GM18520 (cell line): ENCODE results near the gene NPR2.

ENCODE experiments used
- ATAC-seq: cut with Tn5 transposase; IDR thresholded peaks from one replicate; pipeline ENCODE4 v1.9.1; 2021; ENCODE audit not compliant: unreplicated experiment

Gene NPR2

GRCh38 chr9:35798658-35799374 is 7.4 kb downstream of the NPR2 start:
- peak; percentile 52 for ATAC-seq

GRCh38 chr9:35800530-35800929 is 9.1 kb downstream of the NPR2 start:
- ATAC-seq: no peak

DNA sequence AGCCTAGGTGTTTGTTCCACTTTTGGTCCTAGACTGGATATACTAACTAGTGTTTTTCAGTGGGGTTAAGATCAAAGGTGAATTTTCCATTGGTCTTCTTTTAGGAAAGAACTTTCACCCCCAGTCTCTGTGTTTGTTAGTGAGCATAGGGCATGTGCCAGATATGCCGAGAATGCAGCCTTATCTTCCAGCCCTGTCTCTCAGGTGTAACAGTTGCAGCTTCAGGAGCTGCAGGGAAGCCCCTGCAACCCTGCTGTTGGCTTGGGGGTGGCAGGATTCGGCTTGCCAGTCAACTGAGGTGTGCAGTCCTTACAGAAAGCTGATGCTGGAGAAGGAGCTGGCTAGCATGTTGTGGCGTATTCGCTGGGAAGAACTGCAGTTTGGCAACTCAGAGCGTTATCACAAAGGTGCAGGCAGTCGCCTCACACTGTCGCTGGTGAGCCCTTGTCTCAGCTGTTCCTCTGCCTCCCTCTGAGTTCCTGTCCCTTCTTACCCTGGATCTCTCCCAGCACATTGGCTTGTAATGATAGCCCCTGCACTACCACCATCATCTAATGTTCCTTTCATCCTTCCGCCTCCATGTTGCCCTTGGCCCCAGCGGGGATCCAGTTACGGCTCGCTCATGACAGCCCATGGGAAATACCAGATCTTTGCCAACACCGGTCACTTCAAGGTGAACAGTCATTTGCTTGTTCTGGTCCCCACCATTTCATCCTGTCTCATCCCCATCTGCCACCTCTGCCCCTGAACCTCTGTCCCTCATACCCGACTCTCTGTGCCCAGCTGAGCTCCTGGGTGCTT is 10.1 kb downstream of the NPR2 start:
- no peak for ATAC-seq

- no peak for ATAC-seq
These were observed 14.7 kb downstream of the NPR2 start for GRCh38 chr9:35806101-35806500.

DNA sequence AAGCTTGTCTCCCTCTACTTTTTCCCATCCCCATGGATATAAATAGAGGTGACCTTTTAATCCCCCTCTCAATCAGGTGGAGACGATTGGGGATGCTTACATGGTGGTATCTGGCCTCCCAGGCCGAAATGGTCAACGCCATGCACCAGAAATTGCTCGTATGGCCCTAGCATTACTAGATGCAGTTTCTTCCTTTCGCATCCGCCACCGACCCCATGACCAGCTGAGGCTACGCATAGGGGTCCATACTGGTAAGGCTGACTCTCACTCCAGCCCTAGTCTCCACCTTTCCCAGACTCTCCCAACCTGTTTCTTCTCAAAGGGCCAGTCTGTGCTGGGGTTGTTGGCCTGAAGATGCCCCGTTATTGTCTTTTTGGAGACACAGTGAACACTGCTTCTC is 17.0 kb downstream of the NPR2 start:
- no peak for ATAC-seq

DNA sequence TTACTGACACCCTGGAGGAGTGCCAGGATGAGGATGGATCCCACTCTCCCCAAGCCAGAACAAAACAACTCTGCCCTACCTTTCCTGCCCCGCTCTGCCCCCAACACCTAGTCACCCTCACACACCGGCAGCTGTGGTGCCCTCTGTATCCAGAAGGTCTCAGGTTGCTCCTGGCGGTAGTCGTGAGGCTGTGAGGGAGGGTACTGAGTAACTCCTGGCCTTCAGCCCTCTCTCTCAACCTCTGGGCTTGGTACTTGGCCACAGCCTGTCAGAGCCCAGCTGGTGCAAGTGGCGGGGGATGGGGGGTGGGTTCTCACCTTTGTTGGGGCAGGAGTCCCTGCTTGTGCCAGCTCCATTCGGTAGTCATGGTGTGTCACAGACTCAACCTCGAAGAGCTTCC is 18.7 kb downstream of the NPR2 start:
- no peak for ATAC-seq

- ATAC-seq: no peak
These were observed 20.1 kb downstream of the NPR2 start for GRCh38 chr9:35811381-35812024.

DNA sequence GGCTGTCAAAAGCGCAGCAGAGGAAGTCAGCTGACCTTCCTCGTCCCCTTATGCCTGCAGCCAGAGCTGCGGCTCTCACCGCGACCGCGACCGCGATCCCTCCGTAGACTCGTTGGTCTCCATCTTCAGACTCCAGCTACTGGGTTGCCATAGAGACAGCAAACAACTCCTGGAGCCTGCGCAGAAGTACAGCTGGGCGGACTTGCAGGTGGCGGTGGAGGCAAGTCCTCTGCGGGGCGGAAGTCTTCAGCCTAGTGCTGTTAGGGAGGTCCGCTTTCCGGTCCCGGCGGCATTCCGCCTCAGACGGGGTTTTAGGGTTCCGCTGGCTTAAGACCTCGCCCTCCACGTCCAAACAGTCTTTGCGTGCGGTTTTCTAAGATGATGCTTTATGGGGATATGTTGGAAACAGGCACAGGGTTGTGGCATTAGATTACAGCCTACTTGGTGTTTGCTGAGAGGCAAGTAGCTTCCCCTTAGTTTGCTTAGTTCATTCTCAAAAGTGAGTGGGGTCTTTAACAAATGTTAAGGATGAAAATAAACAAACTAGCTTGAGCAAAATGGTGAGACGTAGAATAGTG is 20.7 kb downstream of the NPR2 start, which contains the start of gene SPAG8:
Gene SPAG8 (minus strand): TSS at position 238 of the 578 bp plus-strand sequence. CDS start 115 bp downstream, at position 123.
- peak; percentile 63 for ATAC-seq

- ATAC-seq: no peak
These were observed 22.2 kb downstream of the NPR2 start for GRCh38 chr9:35813434-35814105.

DNA sequence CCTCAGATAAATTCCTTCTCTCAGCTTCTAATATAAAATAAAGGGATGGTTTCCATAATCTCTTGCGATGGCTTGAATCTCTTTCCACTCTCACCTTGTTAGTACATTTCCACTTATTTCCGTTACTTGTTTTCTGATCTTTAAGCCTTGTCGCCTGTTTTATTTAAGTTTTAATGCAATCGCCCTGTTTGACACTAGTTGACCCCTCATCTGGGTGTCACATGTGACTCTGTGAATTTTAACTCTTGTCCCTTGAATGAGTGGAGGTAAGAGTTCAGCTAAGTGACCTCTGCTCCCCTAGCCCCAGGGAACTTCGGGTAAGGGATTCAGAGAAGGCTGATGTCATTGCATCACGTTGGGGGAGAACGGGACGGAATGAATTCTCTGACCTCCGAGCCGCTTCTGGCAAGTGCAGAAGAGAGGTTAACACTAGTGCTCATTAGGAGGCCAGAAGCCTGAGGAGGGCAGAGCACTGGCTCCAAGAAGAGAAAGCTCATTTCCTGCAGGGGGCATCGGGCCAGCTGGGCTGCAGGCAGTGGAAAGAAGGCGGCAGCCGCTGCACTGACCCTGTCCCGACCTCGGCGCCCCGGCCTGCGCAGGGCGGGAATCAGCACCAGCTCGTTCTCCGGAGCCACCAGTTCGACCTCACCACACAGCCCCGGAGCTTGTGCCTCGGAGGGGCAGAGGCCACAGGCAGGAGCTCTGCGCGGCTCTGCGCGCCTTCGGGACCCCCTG is 22.9 kb downstream of the NPR2 start:
- ATAC-seq: peak; percentile 8

DNA sequence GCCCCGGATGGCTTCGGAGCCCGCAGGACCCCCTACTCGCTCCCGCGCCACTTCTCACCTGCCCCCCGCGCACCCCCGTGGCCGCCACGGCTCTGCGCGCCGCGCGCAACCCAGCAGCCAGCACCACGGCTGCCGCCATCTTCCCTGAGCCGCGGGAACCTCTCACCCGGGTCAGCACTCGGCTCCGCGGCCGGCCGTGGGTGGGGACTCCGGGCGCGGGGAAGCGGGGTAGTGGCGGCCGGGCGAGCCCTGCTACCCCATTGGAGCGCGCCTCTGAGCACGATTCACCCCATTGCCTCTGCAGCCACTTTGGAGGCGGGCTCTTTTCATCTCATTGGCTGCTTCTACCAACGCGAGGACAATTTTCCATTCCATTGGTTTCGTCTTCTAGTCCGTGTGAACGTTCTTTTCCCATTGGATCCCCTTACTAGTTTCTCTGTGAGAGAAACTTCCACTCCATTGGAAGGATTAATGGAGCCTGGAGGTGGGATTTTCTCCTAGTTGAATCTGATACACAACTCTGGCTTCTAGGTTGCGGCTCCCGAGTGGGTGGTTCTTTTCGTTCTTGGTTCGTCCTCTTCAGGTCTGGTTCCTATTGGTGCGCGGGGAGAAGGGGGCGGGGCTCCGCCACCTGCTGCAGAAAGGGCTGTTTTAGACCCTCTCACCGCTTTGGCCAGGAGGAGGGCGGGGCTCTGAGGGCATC is 23.6 kb downstream of the NPR2 start, which contains the start of gene HINT2:
Gene HINT2 (minus strand): TSS at position 202 of the 703 bp plus-strand sequence. CDS start 63 bp downstream, at position 139.
- ATAC-seq: peak; percentile 62

DNA sequence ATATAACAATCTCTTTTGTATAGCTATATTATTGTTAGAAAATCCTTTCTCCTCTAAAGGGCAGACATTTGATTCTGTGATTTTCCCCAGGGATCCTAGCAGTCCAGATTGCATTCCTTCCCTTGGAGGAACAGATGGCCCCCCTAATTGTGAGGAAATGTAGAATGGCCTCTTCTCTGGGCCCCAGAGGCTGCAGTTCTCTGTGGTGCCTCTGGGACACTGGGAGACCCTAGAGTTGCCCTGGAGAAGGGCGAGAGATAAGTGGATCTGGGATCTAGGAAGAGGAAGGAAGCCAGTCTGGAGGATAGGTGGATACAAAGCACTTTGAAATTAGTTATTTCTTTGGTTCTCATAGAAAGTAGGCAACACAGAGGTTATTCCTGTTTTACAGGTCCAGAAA is 25.3 kb downstream of the NPR2 start:
- no peak for ATAC-seq

DNA sequence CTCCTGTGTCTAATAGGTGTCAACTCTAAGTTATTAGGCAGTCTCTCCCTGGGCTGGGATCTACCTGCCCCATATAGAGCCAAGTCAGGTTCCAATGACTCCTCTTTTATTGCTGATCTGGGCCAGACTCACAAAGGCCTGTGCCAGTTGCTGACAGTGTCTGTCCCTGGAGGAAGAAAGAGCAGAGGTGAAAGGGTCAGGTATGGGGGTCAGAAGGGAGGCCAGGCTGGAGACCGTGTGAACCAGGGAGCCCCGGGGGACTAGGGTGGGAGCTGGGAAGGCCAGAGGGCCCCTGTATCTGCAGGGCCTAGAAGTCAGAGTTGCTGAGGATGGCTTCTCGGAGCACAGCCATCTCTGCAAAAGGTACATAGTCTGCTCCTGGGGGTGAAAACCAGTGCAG is 26.9 kb downstream of the NPR2 start:
- no peak for ATAC-seq

DNA sequence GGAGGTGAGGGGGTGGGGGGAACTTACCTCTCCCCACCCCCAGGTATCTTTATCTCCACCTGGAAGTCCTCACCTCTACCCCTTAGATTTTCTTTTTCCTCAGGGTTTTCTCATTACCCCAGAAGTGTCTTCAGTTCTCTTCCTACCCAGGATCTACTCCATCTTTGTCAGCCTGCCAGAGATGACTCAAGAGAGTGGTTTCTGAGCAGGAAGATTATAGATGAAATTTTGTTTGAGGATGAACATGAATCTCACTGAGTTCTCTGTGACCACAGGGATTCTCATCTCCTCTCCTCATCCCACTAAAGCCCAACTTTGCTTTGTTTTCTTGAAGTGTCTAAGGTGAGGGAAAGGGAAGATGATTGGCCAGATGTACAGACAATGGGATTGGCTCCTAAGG is 28.7 kb downstream of the NPR2 start:
- no peak for ATAC-seq

- no peak for ATAC-seq
These were observed 31.5 kb downstream of the NPR2 start for GRCh38 chr9:35822926-35823325.

DNA sequence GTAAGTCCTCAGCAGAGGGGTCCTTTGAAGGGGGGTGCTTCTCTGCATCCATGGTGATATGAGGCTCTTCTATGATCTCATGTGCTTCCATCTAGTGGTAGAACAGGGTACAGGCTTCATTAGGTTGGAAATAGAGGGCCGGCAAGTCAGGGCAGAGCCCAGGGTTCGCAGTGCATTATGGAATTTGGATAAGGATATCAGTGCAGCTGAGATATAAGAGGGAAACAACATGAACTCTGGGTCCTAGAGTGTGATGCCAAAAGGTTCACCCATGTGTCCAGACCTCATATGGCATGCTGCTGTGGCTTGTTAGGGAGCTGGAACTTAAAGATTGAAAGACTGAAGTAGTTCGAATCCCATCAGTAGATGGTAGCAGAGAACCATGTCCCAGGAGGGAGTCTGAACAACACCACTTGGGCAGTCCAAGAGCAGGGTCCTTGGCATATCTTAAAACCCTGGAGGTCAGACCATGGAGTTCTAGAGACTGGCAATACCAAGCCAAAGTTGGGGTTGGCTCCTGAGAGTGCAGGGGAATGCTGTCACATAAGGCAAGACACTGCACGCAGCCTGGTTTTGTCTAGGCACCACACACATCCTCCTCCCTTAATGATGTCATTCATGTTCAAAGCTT is 34.8 kb downstream of the NPR2 start:
- peak; percentile 44 for ATAC-seq

DNA sequence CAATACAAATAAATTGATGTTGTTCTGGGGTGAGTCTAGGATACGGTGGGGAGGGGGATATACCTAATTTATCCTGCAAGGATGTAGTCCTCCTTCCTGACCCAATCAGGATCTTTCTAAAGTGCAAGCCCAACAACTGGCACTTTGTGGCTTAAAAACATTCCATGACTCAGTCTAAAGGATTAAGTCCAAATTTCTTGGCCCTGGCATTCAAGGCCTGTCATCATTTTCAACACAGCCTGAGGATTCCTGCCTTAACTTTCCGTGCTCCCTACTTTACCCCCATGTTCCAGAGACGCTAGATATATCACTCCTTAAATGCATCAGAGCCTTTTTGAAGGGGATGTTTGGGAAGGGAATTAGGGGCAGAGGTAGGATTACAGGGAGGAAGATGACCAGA is 36.1 kb downstream of the NPR2 start:
- ATAC-seq: no peak

DNA sequence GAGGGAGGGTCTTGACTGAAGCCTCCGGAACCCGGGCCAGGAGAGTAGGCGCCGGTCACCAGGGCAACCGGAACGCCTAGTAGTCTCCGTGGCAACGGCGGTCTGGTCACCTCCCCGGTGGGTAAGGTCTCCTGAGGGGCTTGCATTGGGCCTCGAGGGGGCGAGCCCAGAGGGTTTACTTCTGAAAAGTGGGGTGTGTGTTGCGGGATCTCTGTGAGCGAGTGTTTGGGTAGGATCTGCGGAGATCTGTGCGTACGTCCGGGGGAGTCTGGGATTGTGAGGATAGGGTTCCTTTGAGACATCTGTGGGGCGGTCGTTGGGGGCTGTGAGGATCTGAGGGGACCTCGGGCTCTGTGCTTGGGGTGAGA is 37.3 kb downstream of the NPR2 start, which contains the start of gene FAM221B:
Gene FAM221B (minus strand): TSS at position 17 of the 368 bp plus-strand sequence. CDS start 2,571 bp downstream, outside the sequence.
- no peak for ATAC-seq
